GM20431 (cell line): ENCODE results near the gene GBF1.

Experiments used
- in situ Hi-C: fragments of 300-500 bp; cut with MseI, MboI; formaldehyde crosslinking; loops from one replicate; pipeline ENCODE4 v1.15.0; 2020; ENCODE audit warnings: low sequenced_read_pairs; ENCODE audit not compliant: unreplicated experiment

Gene GBF1

DNA sequence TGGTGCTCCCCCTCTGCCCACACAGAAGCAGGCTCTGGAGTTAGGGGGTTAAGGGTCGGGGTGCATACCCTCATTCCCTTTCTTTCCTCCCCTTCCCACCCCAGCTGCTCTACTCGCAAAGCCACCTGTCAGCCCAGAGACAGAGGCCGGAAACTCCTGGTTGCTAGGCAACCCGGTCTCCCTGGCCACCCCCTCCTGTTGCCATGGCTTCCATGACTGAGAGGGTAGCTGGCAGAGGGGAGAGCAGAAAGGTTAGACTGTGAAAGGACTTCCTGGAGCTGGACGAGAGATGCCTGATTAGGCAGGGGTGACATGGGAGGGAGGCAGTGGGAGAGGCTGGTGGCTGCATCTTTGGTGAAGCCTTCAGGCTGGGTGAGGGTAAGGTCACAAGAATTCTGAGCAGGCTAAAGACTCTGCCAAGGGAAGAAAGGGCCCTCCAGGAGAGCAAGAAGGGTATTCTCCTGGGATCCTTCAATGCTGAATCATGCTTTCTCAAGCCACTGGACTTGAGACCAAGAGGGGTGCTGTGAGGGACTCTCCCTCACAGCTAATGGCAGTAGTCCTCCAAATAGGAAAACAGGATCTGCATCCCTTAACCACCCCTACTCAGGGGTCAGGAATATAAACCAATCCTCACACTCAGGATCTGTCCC is 167.8 kb downstream of the GBF1 start:
- in situ Hi-C loops, result no loop called here

DNA sequence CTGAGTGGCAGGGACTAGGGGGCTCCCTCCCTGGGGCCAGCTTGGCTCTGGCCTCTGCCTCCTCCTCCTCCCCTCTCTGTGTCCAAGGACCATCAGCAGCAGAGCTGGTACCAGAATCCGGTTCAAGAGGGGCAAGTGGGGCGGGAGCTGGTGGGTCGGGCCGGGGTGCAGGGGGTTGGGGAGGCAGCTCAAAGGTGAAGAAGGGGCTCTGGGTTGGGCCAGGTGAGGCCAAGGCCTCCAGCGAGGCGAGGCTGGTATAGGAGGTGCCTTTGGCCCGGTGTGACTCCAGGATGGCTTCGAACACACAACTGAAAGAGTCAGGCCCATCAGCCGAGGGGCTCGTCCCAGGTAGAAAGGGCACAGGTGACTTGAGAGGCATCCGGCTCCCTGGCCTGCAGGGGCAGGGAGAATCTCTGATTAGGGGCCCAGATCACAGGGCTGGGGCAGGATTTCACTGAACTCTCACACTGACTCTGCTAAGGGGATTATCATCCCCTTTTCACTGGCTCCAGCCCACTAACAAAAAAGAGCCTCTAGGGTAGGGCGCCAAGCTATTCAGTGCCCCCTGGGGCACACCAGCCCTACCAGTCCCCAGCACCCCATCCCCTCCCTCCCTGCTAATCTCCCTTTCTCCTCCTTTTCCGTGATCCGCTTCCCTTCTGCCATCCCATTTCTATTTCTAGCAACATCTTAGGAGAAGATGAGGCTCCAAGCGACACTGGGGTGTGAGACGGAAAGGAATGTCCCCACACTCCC is 168.7 kb downstream of the GBF1 start:
- in situ Hi-C loops, result no loop called here

DNA sequence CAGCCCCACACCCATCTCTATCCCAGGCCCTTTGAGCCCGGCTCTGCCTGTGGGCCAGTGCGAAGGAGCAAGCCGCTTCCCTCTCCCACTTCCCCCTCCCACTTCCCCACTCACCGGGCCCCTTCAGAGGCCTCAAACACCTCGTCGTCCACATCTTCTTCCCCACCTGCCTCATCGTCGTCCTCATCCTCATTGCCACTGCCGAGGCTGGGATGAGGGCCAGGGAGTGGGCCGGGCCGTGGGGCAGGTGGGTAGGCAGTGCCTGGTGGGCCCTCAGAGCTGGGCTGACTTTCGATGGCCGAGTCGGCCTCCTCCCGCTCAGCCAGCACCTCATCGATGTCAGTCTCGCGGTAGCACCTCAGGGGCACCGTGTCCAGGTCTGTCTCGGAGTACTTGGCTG is 169.4 kb downstream of the GBF1 start:
- in situ Hi-C loops, result no loop called here

DNA sequence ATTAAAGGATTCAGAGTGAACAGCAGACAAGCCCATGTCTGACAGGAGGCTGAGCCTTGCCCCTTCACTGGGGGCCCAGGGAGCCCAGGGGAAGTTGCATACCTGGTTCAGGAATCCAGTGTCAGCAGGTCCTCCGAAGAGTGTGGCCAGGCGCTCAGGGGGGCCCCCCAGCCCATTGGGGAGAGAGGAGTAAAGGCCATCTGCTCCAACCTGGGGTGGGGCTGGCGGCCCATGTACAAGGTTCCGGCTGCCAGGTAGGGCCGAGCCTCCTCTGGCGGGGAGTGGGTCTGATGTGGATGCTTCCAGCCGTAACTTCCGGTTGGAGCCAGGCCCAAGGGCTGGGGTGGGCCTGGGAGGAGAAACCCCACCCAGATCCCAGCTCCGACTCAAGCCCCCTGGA is 171.0 kb downstream of the GBF1 start:
- in situ Hi-C loops, result no loop called here

DNA sequence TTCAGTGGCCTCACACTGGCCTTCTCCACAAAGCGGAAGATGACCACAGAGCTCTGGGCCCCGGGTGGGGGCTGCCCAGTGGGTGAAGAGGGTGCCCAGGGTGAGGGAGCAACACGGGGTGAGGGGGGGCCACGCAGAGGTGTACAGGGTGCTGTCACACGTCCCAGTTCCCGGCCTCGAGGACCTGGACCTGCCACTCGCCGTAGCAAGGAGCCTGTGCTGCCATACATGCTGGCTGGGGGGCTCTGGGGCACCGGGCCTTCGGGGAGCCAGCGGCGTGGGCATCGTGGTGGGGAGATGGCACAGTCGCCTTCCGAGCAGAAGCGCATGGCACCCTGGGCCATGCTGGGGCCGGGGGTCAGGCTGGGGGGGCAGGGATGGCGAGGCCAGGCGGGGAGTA is 171.4 kb downstream of the GBF1 start:
- in situ Hi-C loops, result no loop called here

DNA sequence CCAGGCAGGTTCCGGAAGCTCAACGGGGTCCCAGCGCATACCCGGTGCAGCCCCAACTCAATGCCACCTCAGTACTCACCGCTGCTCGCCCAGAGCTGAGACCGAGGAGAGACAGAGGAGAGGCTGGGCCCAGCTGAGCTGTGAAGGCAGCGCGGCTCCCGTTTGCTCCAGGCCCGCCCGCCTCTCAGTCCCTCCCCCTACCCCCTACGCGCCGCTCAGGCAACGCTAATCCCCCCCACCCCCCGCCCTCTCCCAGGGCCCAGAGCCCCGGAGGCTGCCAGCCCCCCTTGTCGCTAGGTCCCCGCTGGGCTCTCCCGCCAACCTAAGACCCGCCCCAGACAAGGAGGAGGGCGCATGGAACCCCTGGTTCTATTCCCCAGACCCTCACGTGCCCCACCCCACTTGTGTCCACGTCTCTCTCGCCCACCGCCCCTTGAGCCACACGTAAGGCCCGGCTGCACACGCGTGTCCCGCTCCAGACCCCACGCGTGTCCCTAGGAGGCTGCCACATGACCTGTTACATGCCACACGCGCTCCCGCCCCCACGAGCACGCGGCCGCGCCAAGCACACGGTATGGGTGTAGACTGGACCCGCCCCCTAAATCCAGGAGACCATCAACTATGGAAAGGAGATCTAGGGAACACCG is 173.4 kb downstream of the GBF1 start, which contains the start of gene PSD:
TSS of gene PSD (minus strand) at position 164 of the 647 bp plus-strand sequence. CDS start 1,747 bp downstream, outside the sequence.
- in situ Hi-C loops, result no loop called here

DNA sequence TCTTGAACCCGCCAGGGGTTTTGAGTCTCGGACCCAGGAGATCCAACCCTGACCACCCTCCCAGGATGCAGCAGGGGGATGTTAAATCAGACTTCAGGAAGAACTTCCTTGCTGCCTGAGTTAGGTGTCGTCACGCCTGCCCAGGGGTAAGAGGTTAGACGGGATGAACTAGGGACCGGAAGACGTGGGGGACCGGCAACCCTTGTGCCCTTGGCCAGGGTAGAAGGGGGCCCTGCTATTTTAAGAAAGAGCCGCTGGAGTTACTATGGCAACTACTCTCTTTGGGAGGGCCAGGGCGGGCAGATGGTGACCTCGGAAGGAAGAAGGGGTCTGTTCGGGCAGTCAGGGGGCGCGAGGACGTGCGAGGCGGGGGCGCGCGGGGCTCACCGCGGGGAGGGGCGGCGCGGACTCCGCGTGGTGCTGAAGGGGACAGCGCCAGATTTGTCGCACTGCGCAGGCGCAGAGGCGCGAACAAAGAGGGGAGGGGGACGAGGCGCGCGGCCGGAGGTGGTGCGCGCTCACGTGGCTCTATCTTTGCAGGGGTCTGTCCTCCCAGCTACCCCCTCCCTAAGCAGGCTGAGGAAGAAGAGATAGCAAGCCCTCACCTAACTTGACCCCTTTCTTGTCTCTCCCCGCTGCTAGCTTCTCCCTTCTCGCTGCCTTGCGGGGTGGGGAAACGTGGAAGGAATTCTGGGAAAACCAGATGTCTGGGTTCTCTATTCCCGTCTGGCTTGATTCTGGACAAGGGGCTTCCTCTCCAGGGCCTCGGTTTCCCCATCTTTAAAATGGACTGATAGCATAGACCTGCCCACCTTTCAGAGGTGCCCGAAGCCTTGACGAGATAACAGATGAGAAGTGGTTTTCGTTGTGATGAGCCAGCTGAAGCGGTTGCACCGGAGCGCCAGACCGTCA is 174.2 kb downstream of the GBF1 start:
- in situ Hi-C loops, result no loop called here

DNA sequence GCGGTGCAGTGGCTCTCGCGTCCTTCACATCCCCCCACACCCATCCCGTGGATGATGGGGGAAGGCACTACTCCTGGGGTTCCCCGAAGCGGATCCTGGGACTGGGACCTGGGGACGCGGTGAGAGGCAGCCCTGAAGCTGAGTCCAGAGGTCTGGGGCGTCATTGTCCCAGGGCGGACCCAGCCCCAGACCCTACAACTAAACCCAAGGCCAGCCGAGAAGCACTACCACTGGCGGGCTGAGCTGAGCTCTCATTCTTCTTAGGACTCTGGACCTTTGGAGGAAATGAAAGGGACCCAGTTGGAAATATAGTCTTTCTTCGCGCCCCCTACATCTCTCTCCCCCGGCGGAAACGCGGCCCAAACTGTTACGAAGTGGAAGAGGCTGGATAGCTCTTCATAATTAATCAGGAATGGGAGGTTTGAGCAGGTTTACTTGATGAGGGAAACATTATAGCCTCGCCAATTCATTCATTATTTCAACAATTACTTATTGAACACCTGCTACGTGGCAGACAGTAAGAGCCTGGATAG is 174.9 kb downstream of the GBF1 start:
- in situ Hi-C loops, result no loop called here

DNA sequence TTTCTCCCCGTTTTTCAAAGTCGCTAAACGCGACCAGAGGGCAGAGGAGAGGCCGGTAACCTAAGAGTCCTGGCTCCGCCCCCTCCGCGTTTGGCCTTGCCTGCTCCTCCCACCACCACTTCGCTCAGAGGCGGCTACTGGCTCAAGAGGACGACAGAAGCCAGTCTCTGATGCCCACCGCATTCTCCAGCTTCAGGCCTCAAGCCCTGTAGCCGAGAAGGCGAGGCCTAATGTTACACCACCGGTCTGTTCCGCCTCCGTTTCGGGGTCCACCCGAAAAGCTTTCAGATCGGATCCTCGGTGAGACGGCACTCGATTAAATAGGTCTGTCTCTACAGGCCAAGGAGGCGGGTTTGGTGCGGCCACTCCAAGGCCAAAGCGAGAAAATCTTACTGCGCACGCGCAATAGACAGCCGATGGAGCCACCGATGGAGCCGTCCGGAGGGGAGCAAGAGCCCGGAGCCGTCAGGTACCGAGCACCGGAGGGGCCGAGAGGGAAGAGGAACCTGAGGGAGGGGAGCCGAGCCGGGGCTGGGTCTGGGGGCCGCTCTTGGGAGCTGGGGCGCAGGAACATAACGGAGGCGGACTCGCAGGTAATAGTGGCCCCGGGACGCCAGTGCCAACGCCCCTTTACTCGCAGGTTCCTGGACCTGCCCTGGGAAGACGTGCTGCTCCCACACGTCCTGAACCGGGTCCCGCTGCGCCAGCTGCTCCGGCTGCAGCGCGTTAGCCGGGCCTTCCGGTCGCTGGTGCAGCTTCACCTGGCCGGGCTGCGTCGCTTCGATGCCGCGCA is 175.6 kb downstream of the GBF1 start, which contains the start of gene FBXL15:
TSS of gene FBXL15 (plus strand) at position 123 of the 793 bp plus-strand sequence. CDS start at position 417, 294 bp downstream.
- in situ Hi-C loops, result no loop called here

DNA sequence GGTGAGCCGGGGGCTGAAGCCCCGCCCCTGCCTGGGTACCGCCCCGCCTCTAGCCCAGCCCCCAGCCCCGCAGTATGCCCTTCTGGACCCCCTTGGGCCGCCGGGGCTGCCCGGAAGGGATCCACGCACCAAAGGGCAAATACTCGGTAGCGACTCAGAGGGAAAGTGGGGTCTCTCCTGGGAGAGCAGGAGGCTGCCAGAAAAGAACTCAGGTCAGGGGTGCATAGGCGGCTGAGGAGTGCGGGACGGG is 176.1 kb downstream of the GBF1 start:
- in situ Hi-C loops, result no loop called here

DNA sequence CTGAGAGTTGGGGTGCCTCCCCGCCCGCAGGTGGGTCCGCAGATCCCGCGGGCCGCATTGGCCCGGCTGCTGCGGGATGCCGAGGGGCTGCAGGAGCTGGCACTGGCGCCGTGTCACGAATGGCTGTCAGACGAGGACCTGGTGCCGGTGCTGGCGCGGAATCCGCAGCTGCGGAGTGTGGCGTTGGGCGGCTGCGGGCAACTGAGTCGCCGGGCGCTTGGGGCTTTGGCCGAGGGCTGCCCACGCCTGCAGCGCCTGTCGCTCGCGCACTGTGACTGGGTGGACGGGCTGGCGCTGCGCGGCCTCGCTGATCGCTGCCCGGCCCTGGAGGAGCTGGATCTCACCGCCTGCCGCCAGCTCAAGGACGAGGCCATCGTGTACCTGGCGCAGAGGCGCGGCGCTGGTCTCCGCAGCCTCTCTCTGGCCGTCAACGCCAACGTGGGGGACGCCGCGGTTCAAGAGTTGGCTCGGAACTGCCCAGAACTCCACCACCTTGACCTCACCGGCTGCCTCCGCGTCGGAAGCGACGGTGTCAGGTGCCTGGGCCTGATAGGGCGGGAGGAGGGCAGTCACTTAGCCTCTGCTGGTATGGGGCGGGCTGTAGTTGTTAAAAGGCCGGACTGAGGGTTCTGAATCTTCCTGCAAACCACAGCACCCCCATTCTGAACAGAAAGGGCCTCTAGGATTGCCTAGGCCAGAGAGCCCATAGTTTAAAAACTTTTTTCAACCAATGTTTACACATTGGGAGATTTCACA is 176.6 kb downstream of the GBF1 start:
- in situ Hi-C loops, result no loop called here

DNA sequence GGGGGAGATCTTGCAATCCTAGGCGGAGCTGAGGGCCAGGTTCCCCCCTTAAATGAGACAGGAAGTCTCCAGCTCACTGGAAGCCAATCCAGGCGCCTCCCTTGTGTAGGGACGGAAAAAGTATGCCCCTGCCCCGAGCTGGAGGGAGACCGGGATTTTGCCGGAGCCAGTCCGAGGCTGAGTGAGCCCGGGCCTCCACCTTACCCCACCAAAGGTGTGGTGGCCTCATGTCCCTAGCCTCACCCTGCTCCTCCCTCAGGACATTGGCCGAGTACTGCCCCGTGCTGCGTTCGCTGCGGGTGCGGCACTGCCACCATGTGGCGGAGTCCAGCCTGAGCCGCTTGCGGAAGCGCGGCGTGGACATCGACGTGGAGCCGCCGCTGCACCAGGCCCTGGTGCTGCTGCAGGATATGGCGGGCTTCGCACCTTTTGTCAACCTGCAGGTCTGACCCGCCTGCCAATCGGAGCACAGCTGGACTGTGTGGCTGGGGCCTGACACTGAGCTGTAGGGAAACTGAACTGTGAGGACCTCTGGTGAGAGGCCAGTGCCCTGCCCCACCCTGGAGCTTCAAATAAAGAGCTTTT is 177.3 kb downstream of the GBF1 start:
- in situ Hi-C loops, result no loop called here

DNA sequence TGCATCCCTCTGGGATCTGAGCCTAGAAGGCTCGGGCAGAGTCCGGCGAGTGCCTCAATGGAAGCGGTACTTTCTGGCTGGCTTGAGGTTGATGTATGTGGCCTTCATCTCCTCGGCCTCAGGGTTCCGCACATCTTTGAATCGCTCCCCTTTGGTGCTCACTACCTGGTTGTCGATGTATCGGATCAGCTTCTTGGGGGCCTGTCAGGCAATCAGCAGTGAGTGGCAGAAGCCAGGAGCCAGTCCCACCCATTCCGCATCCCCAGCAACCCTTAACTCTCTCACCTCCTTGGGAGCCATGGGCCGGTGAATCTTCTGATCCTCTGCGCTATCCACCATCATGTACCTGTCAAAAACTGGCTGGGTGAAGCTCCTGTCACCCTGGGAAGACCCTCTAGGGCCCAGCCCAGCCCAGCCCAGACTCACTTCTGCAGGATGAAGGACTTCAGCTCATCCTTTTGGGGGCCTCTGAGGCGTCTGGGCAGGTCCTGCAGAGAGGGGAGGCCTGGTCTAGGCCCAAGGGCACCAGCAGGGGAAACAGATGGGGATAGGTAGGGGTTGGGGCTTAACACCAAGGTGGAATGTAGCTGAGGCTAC is 178.1 kb downstream of the GBF1 start:
- in situ Hi-C loops, result no loop called here

DNA sequence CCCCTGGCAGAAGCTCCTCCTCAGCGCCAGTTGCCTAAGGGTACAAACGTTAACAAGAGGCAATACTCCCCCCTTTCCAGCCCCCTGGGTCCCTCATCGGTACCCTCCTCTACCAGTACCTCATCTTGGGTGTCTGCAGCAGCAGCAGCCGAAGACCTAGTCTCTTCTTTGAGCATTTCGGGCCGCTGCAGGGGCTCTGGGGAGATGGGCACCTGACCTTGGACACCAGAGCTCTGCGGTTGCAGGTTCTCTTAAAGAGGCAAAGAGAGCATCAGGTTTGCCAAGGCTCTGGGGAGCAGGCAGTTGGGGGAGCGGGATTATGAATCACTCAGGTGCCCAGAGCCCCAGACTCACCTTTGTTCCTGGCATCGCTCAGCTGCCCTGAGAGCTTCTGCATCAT is 178.8 kb downstream of the GBF1 start:
- in situ Hi-C loops, result no loop called here

DNA sequence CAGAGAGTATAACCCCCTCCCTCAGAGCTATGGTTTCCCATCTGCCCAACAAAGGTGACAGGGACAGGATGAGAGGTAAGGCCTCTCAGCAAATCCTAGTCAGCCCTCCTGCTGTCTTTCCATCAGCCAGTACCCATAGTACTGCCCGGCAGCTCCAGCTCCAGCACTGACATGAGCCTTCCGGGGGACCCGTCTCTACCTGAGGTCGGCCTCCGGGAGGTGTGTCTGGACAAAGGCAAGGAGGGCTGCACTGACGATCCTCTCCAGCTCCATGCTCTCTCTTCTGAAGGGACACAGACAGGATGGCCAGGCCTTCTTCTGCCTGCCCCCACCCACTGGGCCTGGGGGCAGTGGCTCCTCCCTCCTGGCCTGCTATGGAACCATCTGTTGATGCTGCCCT is 179.6 kb downstream of the GBF1 start:
- in situ Hi-C loops, result no loop called here

DNA sequence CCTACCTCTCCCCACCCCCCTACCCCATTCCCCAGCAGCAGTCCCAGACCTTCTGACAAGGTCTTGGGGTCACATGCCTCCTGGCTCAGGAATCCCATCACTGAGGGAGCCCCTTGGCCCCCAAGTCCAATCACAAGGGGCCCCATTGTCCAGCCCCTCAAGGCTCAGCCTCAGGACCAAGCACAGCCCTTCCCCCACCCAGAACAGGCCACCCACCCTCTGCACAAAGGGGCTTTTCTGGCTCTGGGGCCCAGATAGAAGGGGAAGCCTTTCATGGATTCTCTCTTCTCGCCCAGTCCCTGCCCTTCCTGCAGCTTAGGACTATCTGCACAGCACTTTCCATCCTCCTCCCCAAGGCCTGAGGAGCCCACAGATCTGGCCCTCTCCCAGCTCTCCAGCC is 180.1 kb downstream of the GBF1 start:
- in situ Hi-C loops, result no loop called here

DNA sequence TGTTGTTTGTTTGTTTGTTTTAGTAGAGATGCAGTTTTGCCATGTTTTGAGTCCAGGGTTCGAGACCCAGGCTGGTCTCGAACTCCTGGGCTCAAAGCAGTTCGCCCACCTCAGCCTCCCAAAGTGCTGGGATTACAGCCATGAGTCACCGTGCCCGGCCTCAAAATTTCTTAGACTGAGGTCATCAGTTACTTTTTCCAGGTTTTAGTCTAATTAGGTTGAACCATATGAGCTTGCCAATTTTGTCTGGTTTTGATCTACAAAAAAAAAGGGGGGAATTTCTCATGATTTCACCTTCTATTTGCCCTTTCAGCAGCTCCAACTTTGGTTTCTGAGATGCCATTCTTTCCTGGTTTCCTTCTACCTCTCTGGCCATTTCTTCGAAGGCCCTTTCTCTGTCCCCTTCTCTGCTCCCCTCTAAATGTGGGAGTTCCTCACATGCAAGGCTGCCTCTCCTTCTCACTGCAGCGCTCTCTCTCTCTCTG is 181.5 kb downstream of the GBF1 start:
- in situ Hi-C loops, result no loop called here

DNA sequence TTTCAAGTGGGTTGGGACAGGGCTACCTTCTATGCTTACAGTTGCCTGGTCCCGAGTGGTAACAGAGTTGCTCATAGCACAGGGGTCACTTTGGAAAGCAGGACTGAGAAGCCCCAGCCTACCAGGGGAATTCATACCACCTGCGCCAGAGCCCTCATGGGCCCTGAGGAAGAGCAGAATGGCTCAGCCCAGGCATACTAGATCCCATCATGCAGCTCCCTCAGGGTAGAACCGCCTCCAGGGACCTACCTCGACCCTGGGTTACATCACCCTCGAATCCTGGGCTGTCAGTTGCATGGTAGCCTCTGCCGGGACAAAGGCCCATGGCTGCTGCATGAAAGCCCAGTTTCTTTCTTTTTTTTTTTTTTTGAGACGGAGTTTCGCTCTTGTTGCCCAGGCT is 184.1 kb downstream of the GBF1 start:
- in situ Hi-C loops, result no loop called here
